PC-3 (cell line): Measurements from ENCODE around the gene DENND4B.

Source experiments
- CTCF ChIP-seq: fragments of 300-600 bp; sonication (generic); conservative IDR thresholded peaks from 2 replicates; pipeline ENCODE4 v1.5.1; 2017; ENCODE audit warnings: antibody characterized with exemption, low read depth, mild to moderate bottlenecking, low read length
- EZH2 ChIP-seq: fragments of 300-600 bp; sonication (generic); IDR thresholded peaks from one replicate; pipeline ENCODE4 v1.6.1; 2017; ENCODE audit warnings: antibody characterized with exemption, mild to moderate bottlenecking, low read length; ENCODE audit not compliant: unreplicated experiment
- EZH2phosphoT487 ChIP-seq: fragments of 300-600 bp; sonication (generic); IDR thresholded peaks from 2 replicates; pipeline ENCODE4 v1.6.1; 2018; ENCODE audit warnings: mild to moderate bottlenecking, antibody characterized with exemption, low read length, borderline replicate concordance

DNA sequence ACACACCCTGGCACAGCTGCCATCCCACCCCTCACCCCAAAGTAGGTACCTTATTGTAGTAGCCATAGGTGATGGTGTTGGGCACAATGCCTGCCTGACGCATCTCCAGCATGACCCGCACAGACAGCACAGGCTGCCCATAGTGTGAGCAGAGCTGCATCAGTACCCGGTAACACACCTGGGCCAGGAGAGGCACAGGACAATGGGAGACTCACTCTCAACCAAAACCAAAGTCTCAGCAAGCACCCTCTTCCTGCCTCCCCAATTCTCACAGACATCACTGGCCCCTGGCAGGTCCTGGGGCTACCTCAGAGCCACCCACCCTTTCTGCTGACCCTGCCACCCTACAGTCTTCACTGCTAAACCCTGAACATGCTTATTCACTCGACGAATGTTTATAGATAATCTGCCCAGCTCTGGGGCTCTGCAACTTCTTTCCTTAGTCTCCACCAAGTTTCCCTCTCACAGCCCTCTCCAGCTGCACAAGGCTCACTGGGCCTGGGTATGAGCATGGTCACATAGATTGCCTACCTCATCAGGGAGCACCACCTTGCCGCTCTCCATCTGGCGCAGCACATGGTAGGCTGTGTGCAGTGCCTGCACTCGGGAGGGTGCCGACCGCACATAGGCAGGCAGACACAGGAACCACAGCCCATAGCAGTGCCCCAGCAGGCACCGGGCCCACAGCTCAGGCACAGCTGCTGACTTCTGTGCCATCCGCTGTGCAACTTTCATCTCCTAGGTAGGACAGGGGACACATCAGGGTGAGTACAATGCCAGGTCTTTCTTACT, 10.3 kb downstream of the DENND4B start:
- no peak for TF ChIP-seq CTCF
- TF ChIP-seq EZH2 = no peak
- TF ChIP-seq EZH2phosphoT487 = no peak
